Spleen (tissue), 11 donors: Measurements from ENCODE around the gene ZNF230. TPM values are rescaled to one million over a fixed set of nuclear protein-coding genes. Genes with fewer than 3 reads are reported as not detected.

Experiments used
- DNase-seq: peaks from one replicate; pipeline ENCODE4 v3.0.0-alpha.2; 2020
- H3K27ac ChIP-seq, 8 donors: fragments of 200-600 bp; sonication (generic) in 7 of 8; 1 replicate in 4 of 8; 2 replicates in 4 of 8; pipeline versions ENCODE4 v1.5.0 to v1.8.0; 2016 to 2021; ENCODE audit warnings: inconsistent platforms in 4 of 8, mild to moderate bottlenecking in 4 of 8, moderate library complexity in 1 of 8
- H3K27me3 ChIP-seq, 7 donors: fragments of 200-600 bp; sonication (generic) in 6 of 7; replicated peaks in 1 of 7; 1 replicate in 4 of 7; 2 replicates in 3 of 7; pipeline versions ENCODE4 v1.5.0 to v1.8.0; 2016 to 2021; ENCODE audit warnings: inconsistent platforms in 3 of 7, mild to moderate bottlenecking in 1 of 7
- H3K36me3 ChIP-seq, 6 donors: fragments of 200-600 bp; sonication (generic) in 5 of 6; 1 replicate in 4 of 6; 2 replicates in 2 of 6; pipeline versions ENCODE4 v1.5.0 to v1.8.0; 2016 to 2021; ENCODE audit warnings: inconsistent platforms in 2 of 6
- H3K4me1 ChIP-seq, 6 donors: fragments of 200-600 bp; sonication (generic) in 5 of 6; 1 replicate in 3 of 6; 2 replicates in 3 of 6; pipeline versions ENCODE4 v1.5.0 to v1.8.0; 2016 to 2021; ENCODE audit warnings: inconsistent platforms in 3 of 6
- H3K4me3 ChIP-seq, 8 donors: fragments of 200-600 bp; sonication (generic) in 7 of 8; 1 replicate in 4 of 8; 2 replicates in 4 of 8; pipeline versions ENCODE4 v1.5.0 to v1.8.0; 2016 to 2021; ENCODE audit warnings: inconsistent platforms in 4 of 8, mild to moderate bottlenecking in 4 of 8, moderate library complexity in 2 of 8
- H3K9me3 ChIP-seq, 8 donors: fragments of 200-600 bp; sonication (generic) in 7 of 8; 1 replicate in 4 of 8; 2 replicates in 4 of 8; pipeline versions ENCODE4 v1.5.0 to v1.8.0; 2016 to 2021; ENCODE audit warnings: inconsistent platforms in 4 of 8
- CTCF ChIP-seq, 11 experiments: fragments of 200-600 bp in 7 of 11; fragments of 450-650 bp in 4 of 11; sonication (generic) in 4 of 11; IDR thresholded peaks in 8 of 11; conservative IDR thresholded peaks in 3 of 11; 1 replicate in 7 of 11; 2 replicates in 4 of 11; pipeline versions ENCODE4 v1.4.0 to v1.8.0; 2016 to 2021; ENCODE audit warnings: antibody characterized with exemption in 11 of 11, inconsistent platforms in 4 of 11, mild to moderate bottlenecking in 1 of 11
- POLR2A ChIP-seq, 3 donors: fragments of 450-650 bp; IDR thresholded peaks; one replicate each; pipeline ENCODE4 v1.5.1; 2017; ENCODE audit warnings: antibody characterized with exemption in 3 of 3, mild to moderate bottlenecking in 1 of 3
- POLR2AphosphoS5 ChIP-seq, 3 donors: sonication (generic); formaldehyde crosslinking; IDR thresholded peaks; one replicate each; pipeline ENCODE4 v1.5.1; 2017; ENCODE audit warnings: antibody characterized with exemption in 3 of 3
- WGBS, 5 donors: extraction: QIAGEN DNeasy Blood & Tissue Kit in 3 of 5; methylation state at CpG; one replicate each; pipeline versions ENCODE4 v1.1.5 to v1.1.7; 2013 to 2018; 5-methylcytosine and 5-hydroxymethylcytosine counted together
- intact Hi-C: fragments of 100-400 bp; cut with DNase I; formaldehyde crosslinking; loops from one replicate; pipeline ENCODE4 v1.15.0; 2023; ENCODE audit warnings: low total_unique reads
- polyA plus RNA-seq, 3 donors: library from polyadenylated mRNA; stranded (reverse); fragments of 200-250 nt; gene quantifications; one replicate each; pipeline ENCODE4 v1.2.1, GENCODE V29; 2013
- total RNA-seq, 7 donors: library from RNA; depleted of rRNA in 3 of 7; stranded (reverse); fragments of >200 nt in 3 of 7; fragmentation: NEBNext Ultra II Directional in 4 of 7; extraction: Animal tissue kit (Norgen Biotek cat#: 25700) in 4 of 7; gene quantifications; one replicate each; pipeline versions ENCODE4 v1.1.0 to v1.2.1, GENCODE V29; 2016 to 2021
- donor health status: healthy with polysubstance abuse.
- donor health status: DM: no; HTN: no; CAD: no; lungs with moderate emphysema.
- donor health status: DM: no; HTN: no; CAD: no.
- donor health status: Bipolar disorder and iron deficiency.
- donor health status: healthy.
- donor health status: DM: no; HTN: no; CAD: no.
- donor health status: DM: yes; HTN: yes; CAD: no.

Gene ZNF230
- total and polyA plus RNA-seq, 10 donors: 2.4 to 15.2 (median 8.2) TPM

GRCh38 chr19:44050740-44051649 lies 48.2 kb downstream of the ZNF230 start:
- WGBS, 5 donors: 8 to 20% (median 15%) methylated on average over 21 of the region's 21 CpGs
- peaks cover 0 to 16% (median 10%) of the 10 kb centered on the region in 6 donors for H3K36me3 ChIP-seq
- no peak for DNase-seq
- H3K27me3 ChIP-seq: peaks cover 0 to 8% (median 0%) of the 10 kb centered on the region in 7 donors
- peak overlapping the region; percentile 14 to 82 (median 66) for H3K27ac ChIP-seq
- peaks cover 7 to 26% (median 17%) of the 10 kb centered on the region in 6 donors for H3K4me1 ChIP-seq
- H3K4me3 ChIP-seq: peak overlapping the region; percentile 52 to 82 (median 66)
- H3K9me3 ChIP-seq: peaks cover 0 to 32% (median 13%) of the 10 kb centered on the region in 8 donors
- intact Hi-C loops: no loop called here
- TF ChIP-seq CTCF (IDR thresholded peaks at IDR 0.05 in 8 of 11, conservative IDR thresholded peaks at IDR 0.05 in 3 of 11) (no peak), POLR2AphosphoS5 (IDR thresholded peaks at IDR 0.05) (no peak), POLR2A (IDR thresholded peaks at IDR 0.05) (no peak)

GRCh38 chr19:44051650-44052402 lies 49.1 kb downstream of the ZNF230 start, which contains the start of gene ZNF223:
ZNF223 (plus strand) TSS chr19:44052036; CDS start chr19:44055177, 3,141 bp downstream.
- Histone ChIP-seq H3K27ac (peak within 1 kb of the TSS; percentile 54 to 82 (median 70)), H3K27me3 (peaks cover 0 to 8% (median 0%) of the 10 kb centered on the region in 7 donors), H3K4me1 (peaks cover 7 to 26% (median 17%) of the 10 kb centered on the region in 6 donors), H3K4me3 (peak within 1 kb of the TSS; percentile 52 to 82 (median 66)), H3K36me3 (peaks cover 0 to 21% (median 13%) of the 10 kb centered on the region in 6 donors), H3K9me3 (peaks cover 0 to 34% (median 14%) of the 10 kb centered on the region in 8 donors)
- intact Hi-C loops: no loop called here
- 0 to 4% (median 4%) methylated on average over 36 to 38 of the region's 38 CpGs for WGBS, 5 donors
- peak; percentile 94 for DNase-seq
- no peak for TF ChIP-seq CTCF (IDR thresholded peaks at IDR 0.05 in 8 of 11, conservative IDR thresholded peaks at IDR 0.05 in 3 of 11)
- peak in 2 of 3 donors; percentile 85 to 86 for TF ChIP-seq POLR2AphosphoS5 (IDR thresholded peaks at IDR 0.05)

- 90 to 97% (median 95%) methylated on average over 5 of the region's 5 CpGs for WGBS, 5 donors
- H3K27me3 ChIP-seq: no peaks in the 10 kb centered on the region
- H3K36me3 ChIP-seq: peaks cover 0 to 62% (median 33%) of the 10 kb centered on the region in 6 donors
- TF ChIP-seq CTCF (IDR thresholded peaks at IDR 0.05 in 8 of 11, conservative IDR thresholded peaks at IDR 0.05 in 3 of 11) (no peak), POLR2AphosphoS5 (IDR thresholded peaks at IDR 0.05) (no peak), POLR2A (IDR thresholded peaks at IDR 0.05) (no peak)
- H3K9me3 ChIP-seq: peaks cover 0 to 60% (median 24%) of the 10 kb centered on the region in 8 donors
- H3K4me1 ChIP-seq: peaks cover 7 to 22% (median 15%) of the 10 kb centered on the region in 6 donors
- H3K4me3 ChIP-seq: no peak overlapping the region
- intact Hi-C loops: no loop called here
- no peak for DNase-seq
- no peak overlapping the region for H3K27ac ChIP-seq
These were observed 53.1 kb downstream of the ZNF230 start for GRCh38 chr19:44055870-44056269.
